NCI-H1092 treated with DMSO at 0.1 percent for 48 hours (cell line): ENCODE measurements around the gene GCGR.
A peak's percentile ranks its signal among the peaks of the same experiment; 100 is the strongest.
"Not testable (repeated sequence)": the region's sequence is repeated elsewhere in the genome, so short reads cannot be mapped to it uniquely, and the experiment has no call there.

Experiments used
- DNase-seq: peaks from one replicate; lab custom pipeline; 2025; lab: John Stamatoyannopoulos, UW

GCGR gene

DNA sequence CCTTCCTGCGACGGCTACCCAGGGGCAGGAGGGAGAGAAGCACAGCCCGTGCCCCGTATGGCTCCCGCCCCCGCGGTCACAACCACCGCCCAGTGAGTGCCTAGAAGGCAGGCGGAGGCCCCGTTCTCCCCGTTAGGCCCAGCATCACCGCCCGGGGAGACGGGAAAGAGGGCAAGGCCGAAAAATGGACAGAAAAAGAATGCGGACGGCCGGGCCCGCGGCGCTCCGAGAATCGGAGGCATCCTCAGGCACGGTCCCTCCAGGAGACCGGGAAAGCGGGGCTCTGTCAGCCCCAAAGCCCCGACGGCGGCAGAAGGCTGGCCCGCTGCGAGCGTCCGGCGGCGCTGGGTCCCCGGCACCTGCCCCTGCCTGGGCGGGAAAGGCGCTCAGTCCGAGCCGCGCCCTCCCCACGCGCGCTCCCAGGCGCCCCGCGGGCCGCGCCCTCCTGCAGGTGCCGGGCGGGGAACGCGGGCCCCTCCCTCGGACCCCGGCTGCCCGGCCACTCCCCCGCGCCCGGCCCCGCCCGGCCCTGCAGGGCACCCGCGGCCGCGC lies 28.7 kb downstream of the GCGR start:
- no peak for DNase-seq

DNA sequence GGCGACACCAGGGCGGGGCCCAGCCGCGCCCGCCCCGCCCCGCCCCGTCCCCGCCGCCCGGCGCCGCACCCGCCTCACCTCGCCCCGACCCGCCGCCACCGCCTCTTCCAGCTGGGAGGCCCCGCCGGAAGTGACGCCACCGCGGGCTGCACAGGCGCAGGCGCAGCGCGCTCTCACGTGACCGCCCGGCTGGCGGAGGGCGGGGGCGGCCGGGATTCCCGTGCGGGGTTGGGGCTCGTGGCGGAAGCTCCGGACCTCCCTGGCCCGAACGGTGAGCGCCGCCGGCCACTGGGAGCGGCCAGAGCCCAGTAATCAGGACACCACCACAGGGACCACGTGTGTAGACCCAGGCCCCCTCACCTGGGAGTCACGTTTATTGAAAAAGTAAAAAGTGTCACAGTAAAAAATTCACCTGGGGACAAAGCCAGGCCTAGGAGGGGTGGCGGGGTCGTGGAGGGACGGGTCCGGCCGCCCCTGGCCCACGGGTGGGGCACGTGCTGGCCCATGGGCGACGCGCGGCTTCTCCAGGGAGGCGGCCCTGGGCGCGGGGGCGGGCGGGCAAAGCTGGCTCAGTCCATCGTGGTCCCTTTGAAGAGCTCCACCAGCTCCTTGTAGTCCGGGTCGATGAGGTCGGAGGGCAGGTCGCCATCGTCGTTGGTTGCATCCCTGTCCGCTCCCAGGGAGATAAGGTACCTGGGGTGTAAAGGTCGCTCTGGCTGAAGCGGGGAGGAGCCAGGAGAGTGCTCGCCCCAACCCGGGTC lies 29.4 kb downstream of the GCGR start, which contains the start of gene MCRIP1:
Gene MCRIP1, minus strand, starts transcription at position 132 of the 761 bp plus-strand sequence. CDS start 8,785 bp downstream, outside the sequence.
- peak; percentile 90 for DNase-seq

DNA sequence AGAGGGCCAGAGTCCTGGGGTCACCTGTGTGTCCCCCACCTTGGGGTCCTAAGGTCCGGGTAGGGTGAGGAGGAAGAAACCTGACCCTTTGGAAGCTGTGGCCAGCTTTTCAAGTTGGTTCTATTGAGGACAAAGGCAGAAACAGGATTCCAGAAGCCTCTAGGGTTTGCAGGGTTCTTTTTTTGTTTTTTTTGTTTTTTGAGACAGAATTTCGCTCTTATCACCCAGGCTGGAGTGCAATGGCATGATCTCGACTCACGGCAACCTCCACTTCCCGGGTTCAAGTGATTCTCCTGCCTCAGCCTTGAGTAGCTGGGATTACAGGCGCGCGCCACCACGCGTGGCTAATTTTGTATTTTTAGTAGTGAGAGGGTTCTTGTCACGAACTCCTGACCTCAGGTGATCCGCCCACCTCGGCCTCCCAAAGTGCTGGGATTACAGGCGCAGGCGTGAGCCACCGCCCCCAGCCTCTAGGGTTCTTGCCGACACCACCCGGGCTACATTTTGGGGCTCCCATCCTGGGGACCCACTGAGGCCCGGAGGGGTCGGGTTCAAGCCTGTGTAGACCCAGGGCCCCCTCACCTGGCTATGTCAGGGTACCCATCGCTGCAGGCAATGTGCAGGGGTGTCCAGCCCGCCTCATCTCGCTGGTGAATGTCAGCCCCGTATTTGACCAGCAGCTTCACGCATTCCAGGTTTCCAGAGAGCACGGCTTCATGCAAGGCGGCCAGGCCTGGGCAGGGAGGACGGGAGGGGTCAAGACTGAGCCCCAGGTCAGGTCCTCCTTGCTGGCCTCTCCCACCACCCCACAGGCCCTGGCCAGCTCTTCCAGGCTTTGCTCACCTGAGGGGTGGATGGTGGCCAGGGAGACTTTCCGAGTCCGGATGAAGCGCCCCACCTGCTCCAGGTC lies 30.2 kb downstream of the GCGR start:
- no peak for DNase-seq

DNA sequence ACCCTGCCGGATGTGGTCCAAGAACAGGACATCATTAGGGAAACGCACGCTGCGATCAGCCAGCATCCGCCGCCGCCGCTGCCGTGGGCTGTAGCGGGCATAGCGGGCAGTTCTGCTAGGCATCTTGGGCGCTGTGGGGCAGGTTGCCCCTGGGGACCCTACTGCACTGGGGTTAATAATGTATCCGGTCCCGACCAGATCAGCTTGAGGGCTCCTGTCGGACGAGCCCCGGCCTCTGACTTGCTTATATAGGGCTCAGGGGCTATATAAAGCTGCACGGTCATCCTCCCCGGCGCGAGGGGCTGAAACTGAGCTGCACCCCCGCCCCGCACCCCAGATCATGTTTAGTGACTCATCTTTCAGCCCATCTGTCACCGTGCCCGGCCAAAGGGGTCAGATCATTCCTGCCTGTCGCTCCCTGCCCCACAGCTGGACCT lies 30.9 kb downstream of the GCGR start, which contains the start of gene PPP1R27:
Gene PPP1R27, minus strand, starts transcription at position 220 of the 437 bp plus-strand sequence. Its CDS starts 97 bp downstream, at position 123.
- DNase-seq: no peak

DNA sequence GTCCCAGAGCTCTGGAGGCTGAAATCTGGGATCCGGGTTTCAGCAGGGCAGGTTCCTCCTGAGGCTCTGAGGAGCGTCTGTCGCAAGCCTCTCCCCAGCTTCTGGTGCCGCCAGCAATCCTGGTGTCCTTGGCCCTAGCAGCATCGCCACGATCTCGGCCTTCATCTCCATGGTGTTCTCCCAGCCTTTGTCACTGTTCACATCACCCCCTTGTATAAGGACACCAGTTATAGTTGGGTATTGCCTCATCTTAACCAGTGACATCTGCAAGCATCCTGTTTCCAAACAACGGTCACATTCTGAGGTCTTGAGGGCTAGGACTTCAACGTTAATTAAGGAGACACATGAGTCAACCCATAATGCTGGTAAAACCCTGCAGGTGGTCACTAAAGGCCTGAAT lies 33.7 kb downstream of the GCGR start:
- no peak for DNase-seq

DNA sequence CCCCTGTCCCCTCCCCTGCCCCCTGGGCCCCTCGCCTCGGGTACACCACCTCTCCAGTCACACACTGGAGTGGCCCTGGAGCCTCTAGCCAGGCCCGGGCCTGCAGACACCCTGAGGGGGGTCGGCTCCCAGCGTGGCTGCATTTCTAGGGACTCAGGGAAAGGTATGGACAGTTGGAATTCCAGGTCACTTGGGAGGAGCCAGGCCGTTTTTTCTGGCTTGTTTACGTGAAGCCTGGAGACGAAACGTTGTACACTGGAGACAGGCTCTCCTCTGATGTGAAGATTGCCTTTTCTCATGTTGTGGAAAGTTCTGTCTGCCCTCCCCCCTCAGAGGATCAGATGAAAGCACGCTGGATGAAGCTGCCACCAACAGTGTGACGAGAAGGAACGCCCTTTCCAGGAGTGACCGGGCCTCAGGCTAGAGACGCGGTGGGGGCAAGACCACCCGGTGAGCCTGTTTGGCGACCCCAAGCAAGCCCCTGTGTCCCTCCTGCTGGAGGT lies 34.9 kb downstream of the GCGR start:
- no peak for DNase-seq

DNA sequence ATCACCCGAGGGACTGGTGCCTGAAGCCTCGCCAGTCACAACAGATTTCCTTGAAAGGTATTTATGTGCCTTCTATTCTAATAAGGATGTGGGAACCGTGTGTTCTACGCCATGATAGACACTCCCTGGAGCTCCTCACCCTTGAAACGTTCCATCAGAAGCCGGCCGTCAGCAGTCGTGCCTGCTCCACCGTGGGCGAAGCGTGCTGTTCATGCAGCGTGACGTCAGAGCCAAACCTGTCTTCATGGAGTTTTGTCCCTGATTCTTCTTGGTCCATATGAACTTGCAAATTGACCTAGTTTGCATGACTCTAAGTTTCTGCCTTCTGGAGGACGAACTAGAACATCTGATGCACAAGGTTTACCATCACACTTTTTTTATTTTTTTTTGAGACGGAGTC lies 35.4 kb downstream of the GCGR start:
- DNase-seq: no peak

DNA sequence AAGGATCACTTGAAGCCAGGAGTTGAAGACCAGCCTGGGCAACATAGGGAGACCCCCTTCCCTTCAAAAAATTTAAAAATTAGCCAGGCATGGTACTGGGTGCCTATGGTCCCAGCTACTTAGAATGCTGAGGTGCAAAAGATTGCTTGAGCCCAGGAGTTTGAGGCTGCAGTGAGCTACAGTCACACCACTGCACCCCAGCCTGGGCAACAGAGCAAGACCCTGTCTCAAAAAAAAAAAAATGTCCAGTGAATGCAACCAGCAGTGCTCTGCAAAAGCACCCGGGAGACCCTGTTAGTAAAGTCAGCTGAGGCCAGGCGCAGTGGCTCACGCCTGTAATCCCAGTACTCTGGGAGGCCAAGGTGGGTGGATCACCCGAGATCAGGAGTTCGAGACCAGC lies 36.1 kb downstream of the GCGR start:
- not testable (repeated sequence) for DNase-seq

DNA sequence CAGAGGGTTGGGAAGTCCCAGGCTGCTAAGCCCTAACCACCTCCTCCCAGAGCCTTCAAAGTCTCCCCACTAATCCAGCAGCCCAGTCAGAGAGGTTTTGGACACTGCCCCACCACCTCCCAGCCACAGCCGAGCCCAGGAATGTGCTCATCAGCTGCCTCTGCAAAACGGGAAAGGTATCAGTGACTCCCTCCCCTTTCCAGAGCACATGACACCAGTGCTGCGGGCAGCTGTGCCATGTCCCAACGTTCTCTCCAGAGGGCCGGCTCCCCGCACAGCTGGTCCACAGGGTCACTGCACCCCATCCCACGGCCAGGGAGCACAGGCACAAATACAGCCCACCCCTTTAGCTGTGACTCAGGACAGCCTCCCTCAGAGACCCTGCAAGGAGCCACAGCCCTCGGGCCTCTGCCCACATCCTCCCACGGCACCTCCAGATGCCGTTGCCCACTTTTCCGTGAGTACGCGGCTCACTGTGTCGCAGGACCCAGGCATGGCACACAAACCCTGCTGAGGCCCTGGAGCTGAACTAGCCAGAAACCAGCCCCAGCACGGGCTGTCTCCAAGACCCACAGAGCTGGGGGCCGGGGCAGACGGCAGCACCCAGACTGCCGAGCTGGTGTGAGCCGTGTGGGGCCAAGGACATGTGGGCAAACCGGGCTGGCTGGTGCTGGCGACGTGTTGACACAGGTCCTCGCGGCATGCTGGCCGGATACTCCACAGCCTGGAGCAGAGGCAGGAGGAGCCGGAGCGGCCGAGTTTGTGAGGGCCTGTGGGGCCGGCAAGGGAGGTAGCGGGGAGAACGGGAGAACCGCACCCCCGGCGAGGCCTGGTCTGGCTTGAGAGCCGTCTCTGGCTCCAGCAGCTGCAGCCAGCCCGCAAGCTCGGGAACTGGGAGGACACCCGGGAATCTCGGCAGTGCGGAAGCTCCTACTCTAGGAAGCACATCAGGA lies 37.2 kb downstream of the GCGR start:
- no peak for DNase-seq

DNA sequence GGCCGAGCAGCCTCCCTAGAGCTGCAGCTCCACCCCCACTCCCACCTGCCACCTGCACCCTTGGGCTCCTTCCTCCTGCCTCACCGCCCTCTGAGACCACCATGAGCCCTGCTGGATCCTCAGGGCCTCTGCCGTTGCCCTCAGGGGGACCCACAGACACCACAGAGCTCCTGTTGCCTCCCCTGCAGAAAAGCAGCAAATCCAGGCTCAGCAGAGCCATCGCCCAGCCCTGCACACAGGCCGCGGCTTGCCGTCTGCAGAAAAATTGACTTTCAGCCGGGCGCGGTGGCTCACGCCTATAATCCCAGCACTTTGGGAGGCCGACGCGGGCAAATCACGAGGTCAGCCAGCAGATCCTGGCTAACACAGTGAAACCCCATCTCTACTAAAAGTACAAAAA lies 37.9 kb downstream of the GCGR start:
- DNase-seq: no peak

DNA sequence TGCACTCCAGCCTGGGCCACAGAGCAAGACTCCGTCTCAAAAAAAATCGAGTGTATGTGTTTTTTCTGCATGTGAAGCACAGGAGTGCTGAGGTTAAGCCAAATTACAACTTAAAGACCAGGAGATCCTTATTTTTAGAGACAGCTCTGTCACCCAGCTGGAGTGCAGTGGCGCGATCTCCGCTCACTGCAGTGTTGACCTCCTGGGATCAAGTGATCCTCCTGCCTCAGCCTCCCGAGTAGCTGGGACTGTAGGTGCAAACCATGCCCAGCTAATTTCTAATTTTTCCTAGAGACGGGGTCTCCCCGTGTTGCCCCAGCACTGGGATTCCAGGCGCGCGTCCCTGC lies 38.4 kb downstream of the GCGR start:
- DNase-seq: no peak

DNA sequence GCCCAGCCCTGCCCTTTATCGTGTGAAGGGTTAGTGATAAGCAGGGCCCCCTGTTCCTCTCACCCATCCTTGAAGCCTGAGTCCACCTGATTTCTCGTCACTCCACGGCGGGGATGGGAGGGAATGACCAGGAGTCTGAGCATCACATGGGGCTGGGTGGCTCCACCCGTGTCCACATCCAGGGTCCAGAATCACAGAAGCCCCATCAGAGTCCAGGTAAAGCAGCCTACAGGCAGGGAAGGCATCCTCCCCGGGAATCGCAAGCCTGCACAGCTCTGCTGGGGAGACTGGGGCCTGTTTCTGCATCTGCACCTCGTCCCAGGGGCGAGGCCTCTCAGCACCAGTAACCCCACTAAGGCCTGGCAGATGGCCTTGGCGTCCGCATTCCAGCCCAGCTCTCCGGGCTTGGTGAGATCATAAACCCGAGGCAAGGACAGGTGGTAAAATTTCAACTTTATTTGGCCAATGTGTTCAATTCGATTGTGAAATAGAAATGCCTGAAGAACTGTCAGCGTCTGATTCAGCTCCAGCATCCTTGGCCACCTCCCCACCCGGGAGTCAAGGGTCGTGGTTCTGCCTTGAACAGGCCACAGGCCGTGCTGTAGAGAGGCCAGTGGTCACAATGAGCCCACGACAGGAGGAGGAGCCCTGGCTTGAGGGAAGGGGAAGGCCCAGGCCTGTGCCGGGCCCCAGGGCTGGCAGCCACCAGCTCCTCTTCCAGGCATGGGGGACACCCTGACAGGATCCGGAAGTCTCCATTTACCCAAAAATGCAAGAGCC lies 39.0 kb downstream of the GCGR start:
- DNase-seq: no peak

DNA sequence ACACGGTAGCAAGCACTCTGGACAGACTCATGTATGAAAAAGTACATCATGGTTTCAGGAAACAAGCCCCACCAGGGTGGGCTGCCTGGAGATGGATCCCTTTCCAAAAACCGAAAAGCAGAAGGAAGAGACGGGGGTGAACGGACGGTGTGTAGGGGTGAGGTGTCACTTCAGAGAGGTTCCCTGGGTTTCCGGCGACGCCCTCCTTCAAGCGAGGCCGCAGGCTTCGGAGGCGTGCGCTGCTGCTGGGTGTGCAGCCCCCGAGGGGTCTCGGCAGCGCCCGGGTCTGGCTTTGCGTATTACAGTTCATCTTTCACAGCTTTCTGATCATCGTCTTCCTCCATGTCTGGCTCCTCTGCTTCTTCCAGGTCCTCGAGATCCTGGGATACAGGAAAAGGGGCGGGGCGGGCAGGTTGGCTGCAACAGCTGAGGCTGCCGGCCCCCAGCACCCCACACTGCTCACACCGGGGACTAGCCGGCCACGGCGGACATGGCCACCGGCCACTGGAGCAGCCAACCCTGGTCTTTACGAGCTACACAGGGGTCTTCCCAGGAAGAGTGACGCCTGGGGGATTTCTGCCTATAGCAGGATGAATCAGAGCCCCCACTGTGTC lies 39.9 kb downstream of the GCGR start:
- no peak for DNase-seq

DNA sequence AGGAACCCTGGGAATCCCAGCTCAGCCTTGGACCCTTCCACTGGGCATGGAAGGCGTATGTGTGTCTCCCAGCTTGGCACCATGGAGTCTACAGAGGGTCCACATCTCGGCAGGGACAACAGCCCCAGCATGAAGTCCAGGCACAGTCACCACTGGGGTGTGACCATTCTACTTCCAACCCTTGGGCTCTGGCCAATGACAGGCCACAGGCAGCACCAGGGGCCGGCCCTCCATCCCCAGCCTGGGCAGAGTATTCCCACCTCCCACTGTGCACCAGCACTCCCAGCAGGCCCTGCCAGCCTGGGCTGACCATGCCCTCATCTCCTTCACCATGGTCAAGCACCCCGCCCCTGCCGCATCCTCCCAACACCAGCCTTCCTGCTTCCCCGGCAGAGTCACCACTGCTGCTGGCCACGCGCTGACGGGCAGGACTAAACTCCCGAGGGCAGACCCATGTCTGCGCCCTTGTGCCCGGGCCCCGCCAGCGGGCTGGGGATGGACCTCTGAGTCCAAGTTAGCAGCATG lies 40.4 kb downstream of the GCGR start:
- no peak for DNase-seq

DNA sequence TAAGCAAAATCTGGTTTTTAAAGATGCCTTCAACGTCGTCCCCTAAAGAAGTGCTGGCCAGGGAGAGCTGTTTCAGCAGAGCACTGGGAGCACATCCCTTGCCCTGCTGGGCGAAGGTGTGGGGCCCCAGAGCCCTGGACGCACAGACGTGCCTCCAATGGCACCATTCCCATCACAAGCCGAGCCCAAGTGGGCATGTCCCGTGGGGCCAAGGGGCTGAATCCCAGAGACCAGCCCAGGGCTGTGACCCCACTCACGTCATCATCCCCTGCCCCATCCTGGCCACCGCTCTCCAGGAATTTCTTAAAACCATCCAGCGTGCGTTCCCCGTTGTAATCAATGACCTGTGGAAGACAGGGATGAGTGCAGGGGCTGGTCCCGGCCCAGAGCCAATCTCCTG lies 40.9 kb downstream of the GCGR start:
- DNase-seq: no peak

DNA sequence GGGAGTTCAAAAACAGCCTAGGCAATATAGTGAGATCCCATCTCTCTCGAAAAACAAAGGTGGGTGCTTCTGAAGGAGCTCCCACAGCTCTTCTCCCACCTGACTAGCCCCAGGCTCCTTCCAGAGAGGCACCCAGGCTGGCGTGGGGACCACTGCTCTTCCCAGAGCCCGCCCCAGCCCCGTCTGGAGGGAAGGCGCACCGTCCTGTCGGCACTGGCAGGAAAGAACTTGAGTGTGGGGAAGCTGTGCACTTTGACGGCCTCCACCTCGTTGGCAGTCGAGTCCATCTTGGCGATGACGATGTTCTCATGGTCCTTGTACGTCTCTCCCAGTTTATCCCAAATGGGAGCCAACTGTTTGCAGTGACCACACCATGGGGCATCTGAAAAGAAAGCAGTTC lies 41.4 kb downstream of the GCGR start:
- no peak for DNase-seq

DNA sequence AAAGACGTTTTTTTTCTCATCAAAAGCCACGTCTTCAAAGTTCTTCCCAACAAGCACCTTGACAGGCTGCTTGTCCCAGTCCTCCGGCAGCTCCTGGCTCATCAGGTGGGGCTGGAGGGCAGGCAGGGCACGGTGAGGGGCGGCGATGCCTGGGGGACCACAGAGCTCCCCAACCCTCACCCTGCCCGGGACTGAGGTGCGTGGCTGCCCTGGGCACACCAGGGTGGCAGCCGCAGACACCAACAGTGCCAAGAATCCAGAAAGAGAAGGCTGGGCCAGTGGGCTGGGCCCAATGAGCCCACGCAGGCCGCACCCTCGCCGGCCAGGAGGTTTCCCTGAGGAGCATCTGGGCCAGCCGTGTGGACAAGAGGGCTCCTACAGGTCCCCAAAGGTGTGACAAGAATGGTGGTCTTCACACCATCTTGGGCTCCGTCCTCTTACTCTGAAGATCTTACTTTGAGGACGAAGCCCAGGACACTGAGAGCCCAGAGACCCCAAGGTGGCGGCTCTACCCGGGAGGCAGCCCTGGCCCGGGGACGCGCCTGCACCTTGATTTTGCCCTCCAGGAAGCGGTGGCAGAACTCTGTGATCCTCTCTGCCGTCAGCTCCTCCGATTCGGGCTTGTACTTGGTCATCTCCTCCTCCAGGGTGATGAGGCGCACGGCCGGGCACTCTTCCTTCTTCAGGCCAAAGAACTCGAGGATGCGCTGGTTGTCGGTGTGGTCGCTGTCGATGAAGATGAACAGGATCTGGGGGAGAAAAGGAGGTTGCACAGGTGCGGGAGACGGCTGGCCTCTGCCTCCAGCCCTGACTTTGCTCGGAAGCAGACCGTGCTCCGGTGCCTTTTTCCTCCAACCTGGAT lies 42.2 kb downstream of the GCGR start:
- no peak for DNase-seq

DNA sequence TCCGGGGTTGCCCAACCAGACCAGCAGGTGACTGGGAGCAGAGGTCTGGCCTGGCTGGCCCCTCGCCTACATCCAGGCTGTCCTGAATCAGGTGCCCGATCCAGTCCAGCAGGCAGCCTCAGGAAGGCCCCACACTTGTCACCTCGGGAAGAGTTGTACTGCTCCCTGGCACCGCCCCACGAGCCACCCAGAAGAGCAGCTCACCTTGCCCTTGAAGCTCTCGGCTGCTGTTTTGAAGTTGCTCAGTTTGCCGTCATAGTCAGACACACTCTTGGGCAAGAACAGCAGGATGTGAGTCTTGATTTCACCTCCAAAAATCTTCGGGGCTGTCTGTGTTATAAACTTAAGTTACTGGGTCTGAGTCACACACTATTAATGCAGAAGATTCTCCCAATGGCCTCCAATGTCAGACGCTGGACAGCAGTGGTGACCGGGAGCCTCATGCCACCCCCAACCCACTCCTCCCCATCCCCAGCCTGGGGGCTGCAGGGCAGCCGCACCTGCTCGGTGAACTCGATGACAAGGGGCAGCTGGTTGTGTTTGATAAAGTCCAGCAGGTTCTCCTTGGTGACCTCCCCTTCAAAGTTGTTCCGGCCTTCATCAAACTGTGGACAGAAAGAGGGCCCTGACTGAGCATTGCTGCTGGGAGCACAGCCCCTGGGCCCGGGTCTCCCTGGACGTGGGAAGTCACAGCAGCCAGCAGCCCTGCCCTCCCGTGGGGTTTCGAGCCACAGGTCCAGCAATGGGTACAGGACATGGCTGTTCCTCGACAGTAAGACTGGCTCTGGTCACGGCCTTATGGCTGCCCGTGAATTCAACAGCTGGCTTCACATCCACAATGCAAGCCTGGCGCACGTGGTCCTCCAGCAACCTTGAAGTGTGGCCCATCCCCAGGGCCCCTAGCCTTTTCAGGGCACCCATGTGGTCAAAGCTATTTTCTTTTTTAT lies 43.1 kb downstream of the GCGR start:
- DNase-seq: no peak
